GM19324 (cell line): Measurements from ENCODE around the gene ZNF677.
"Not testable (repeated sequence)": the region's sequence is repeated elsewhere in the genome, so short reads cannot be mapped to it uniquely, and the experiment has no call there.

Experiments used
- ATAC-seq: cut with Tn5 transposase; IDR thresholded peaks from one replicate; pipeline ENCODE4 v1.9.1; 2021; ENCODE audit warnings: mild to moderate bottlenecking, moderate library complexity; ENCODE audit not compliant: unreplicated experiment, low FRiP score

Gene ZNF677

GRCh38 chr19:53254411-53255341 is at the start of gene ZNF677:
ZNF677 (minus strand) TSS chr19:53254873; CDS start chr19:53251550, 3,323 bp downstream.
- no peak for ATAC-seq

GRCh38 chr19:53301341-53301740 is 46.7 kb upstream of the ZNF677 start:
- ATAC-seq = not testable (repeated sequence)

- no peak for ATAC-seq
Measured at GRCh38 chr19:53294786-53295441, 40.2 kb upstream of the ZNF677 start.

GRCh38 chr19:53290758-53291549 is 36.3 kb upstream of the ZNF677 start:
- ATAC-seq = no peak

GRCh38 chr19:53285087-53285486 is 30.4 kb upstream of the ZNF677 start:
- no peak for ATAC-seq

GRCh38 chr19:53281947-53282346 is 27.3 kb upstream of the ZNF677 start:
- not testable (repeated sequence) for ATAC-seq

- no peak for ATAC-seq
Measured at GRCh38 chr19:53275480-53275879, 20.8 kb upstream of the ZNF677 start.

- no peak for ATAC-seq
Measured at GRCh38 chr19:53272044-53272443, 17.4 kb upstream of the ZNF677 start.

GRCh38 chr19:53269861-53270260 is 15.2 kb upstream of the ZNF677 start:
- not testable (repeated sequence) for ATAC-seq

GRCh38 chr19:53267623-53268022 is 12.9 kb upstream of the ZNF677 start, which contains the start of gene VN1R4:
VN1R4 (minus strand) TSS chr19:53267723; CDS start chr19:53267665, 58 bp downstream.
- ATAC-seq = not testable (repeated sequence)

- ATAC-seq = not testable (repeated sequence)
Measured at GRCh38 chr19:53257715-53258342, 3.2 kb upstream of the ZNF677 start, which contains the start of gene VN1R2. VN1R2 (plus strand) TSS chr19:53258292; CDS start chr19:53258376, 84 bp downstream.

- no peak for ATAC-seq
Measured at GRCh38 chr19:53246498-53246897, 8.2 kb downstream of the ZNF677 start.

- ATAC-seq = no peak
Measured at GRCh38 chr19:53237114-53237777, 17.4 kb downstream of the ZNF677 start.

- no peak for ATAC-seq
Measured at GRCh38 chr19:53224606-53225005, 30.1 kb downstream of the ZNF677 start.

- ATAC-seq = not testable (repeated sequence)
Measured at GRCh38 chr19:53222716-53223115, 32.0 kb downstream of the ZNF677 start.

- no peak for ATAC-seq
Measured at GRCh38 chr19:53212703-53213320, 41.9 kb downstream of the ZNF677 start.

- not testable (repeated sequence) for ATAC-seq
Measured at GRCh38 chr19:53211554-53211953, 43.1 kb downstream of the ZNF677 start.

GRCh38 chr19:53196777-53197396 is 57.8 kb downstream of the ZNF677 start:
- ATAC-seq = no peak
